ENCODE results near the gene DDX55.
"Not testable (repeated sequence)": the region's sequence is repeated elsewhere in the genome, so short reads cannot be mapped to it uniquely, and the experiment has no call there.

The DDX55 gene

GRCh38 chr12:123580772-123581171 lies 21.1 kb upstream of the DDX55 start:
- Histone ChIP-seq H3K36me3 (ENCODE audit: control insufficient read depth, insufficient read depth, low read length, severe bottlenecking) (no peaks in the 10 kb centered on the region), H3K4me1 (ENCODE audit: control insufficient read depth, insufficient read depth, low read length) (peaks cover 14% of the 10 kb centered on the region), H3K9ac (ENCODE audit: low read length) (no peak overlapping the region), H3K4me3 (ENCODE audit: low read length) (no peak overlapping the region), H3K9me3 (ENCODE audit: control insufficient read depth, low read length) (no peaks in the 10 kb centered on the region), H3K27me3 (replicated peaks; ENCODE audit: control insufficient read depth, insufficient read depth, low read length) (no peaks in the 10 kb centered on the region)
- no peak for DNase-seq (ENCODE audit: low read depth)

- peak; percentile 43 for DNase-seq (ENCODE audit: low read depth)
- H3K4me3 ChIP-seq (ENCODE audit: low read length): no peak overlapping the region
- peaks cover 32% of the 10 kb centered on the region for H3K4me1 ChIP-seq (ENCODE audit: control insufficient read depth, insufficient read depth, low read length)
- H3K36me3 ChIP-seq (ENCODE audit: control insufficient read depth, insufficient read depth, low read length, severe bottlenecking): peaks cover 85% of the 10 kb centered on the region
- no peaks in the 10 kb centered on the region for H3K27me3 ChIP-seq (replicated peaks; ENCODE audit: control insufficient read depth, insufficient read depth, low read length)
- H3K9me3 ChIP-seq (ENCODE audit: control insufficient read depth, low read length): no peaks in the 10 kb centered on the region
- peak overlapping the region; percentile 19 for H3K9ac ChIP-seq (ENCODE audit: low read length)
Measured at GRCh38 chr12:123591702-123592481, 10.0 kb upstream of the DDX55 start.

DNA sequence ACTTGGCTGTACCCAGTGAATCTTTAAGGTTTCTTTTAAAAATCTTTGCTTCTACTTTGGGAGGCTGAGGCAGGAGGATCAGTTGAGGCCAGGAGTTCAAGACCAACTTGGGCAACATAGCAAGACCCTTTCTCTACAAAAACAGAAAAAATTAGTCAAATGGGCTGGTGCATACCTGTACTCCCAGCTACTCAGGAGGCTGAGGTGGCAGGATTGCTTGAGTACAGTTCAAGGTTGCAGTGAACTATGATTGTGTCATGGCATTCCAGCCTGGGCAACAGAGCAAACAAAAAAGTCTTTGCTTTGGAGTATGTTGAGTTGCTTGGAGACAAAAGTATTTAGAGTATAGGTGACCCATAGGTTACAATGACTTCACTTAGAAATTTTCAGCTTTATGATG lies 6.2 kb upstream of the DDX55 start:
- no peaks in the 10 kb centered on the region for H3K27me3 ChIP-seq (replicated peaks; ENCODE audit: control insufficient read depth, insufficient read depth, low read length)
- H3K36me3 ChIP-seq (ENCODE audit: control insufficient read depth, insufficient read depth, low read length, severe bottlenecking): peaks cover 70% of the 10 kb centered on the region
- DNase-seq (ENCODE audit: low read depth): no peak
- peaks cover 12% of the 10 kb centered on the region for H3K4me1 ChIP-seq (ENCODE audit: control insufficient read depth, insufficient read depth, low read length)
- H3K9ac ChIP-seq (ENCODE audit: low read length): no peak overlapping the region
- H3K9me3 ChIP-seq (ENCODE audit: control insufficient read depth, low read length): no peaks in the 10 kb centered on the region
- H3K4me3 ChIP-seq (ENCODE audit: low read length): no peak overlapping the region

DNA sequence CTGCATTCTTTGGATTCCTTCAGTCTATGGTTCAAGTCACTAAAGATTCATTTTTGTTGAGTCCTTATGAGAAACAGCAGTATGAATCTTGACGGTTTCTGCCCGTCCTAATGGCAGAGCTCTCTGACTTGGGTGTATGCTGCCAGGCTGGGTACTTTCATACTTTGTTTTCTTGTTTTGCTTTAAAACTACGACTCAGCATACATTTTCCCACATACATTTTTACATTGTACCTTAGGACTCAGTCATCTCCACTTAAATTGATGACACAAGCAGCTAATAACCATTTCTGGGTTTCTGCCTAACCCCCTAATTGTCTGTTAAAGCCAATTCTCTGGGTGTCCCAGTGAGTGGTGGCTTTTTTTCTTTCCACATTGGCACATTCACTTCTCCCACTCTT lies 4.8 kb upstream of the DDX55 start:
- Histone ChIP-seq H3K36me3 (ENCODE audit: control insufficient read depth, insufficient read depth, low read length, severe bottlenecking) (peaks cover 57% of the 10 kb centered on the region), H3K9me3 (ENCODE audit: control insufficient read depth, low read length) (no peaks in the 10 kb centered on the region), H3K4me1 (ENCODE audit: control insufficient read depth, insufficient read depth, low read length) (peaks cover 10% of the 10 kb centered on the region), H3K9ac (ENCODE audit: low read length) (no peak overlapping the region), H3K27me3 (replicated peaks; ENCODE audit: control insufficient read depth, insufficient read depth, low read length) (no peaks in the 10 kb centered on the region), H3K4me3 (ENCODE audit: low read length) (no peak overlapping the region)
- DNase-seq (ENCODE audit: low read depth): no peak

DNA sequence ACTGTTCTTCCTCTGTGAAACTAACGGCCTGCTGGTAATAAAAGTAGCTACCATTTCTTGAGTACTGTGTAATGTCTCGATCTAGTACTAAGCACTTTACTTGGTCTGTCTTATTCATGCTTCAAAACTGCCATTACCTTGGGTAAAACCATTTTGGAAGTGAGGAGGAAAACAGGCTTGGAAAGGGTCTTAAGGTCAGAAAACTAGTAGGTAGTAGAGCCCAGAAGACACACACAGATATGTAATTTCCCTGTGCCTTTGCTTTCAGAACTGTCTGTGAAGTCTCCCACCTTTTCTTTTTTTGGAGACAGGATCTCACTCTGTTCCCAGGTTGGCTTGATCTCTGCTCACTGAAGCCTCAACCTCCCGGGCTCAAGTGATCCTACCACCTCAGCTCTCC lies 3.4 kb upstream of the DDX55 start:
- H3K9me3 ChIP-seq (ENCODE audit: control insufficient read depth, low read length): no peaks in the 10 kb centered on the region
- H3K36me3 ChIP-seq (ENCODE audit: control insufficient read depth, insufficient read depth, low read length, severe bottlenecking): peaks cover 48% of the 10 kb centered on the region
- DNase-seq (ENCODE audit: low read depth): no peak
- H3K27me3 ChIP-seq (replicated peaks; ENCODE audit: control insufficient read depth, insufficient read depth, low read length): no peaks in the 10 kb centered on the region
- H3K4me1 ChIP-seq (ENCODE audit: control insufficient read depth, insufficient read depth, low read length): peaks cover 18% of the 10 kb centered on the region
- H3K4me3 ChIP-seq (ENCODE audit: low read length): no peak overlapping the region
- no peak overlapping the region for H3K9ac ChIP-seq (ENCODE audit: low read length)

DNA sequence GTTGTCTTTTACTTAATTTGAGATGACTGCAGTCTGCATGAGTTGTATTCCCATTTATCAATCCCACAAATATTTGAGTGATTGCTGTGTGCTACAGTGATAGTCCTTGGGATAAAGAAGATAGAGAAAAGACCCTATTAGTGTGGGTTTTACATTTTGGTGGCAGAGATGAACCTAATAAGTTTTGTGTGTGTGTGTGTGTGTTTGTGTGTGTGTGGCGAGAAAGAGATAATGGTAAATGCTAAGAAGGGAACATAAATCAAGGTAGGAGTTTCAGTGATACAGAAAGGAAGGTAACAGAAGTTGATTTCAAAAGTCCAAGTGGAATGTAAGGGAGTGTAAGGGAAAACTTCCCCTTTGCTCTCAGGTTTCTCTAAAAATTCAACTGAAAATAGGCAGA lies 2.6 kb upstream of the DDX55 start:
- no peak overlapping the region for H3K4me3 ChIP-seq (ENCODE audit: low read length)
- no peak for DNase-seq (ENCODE audit: low read depth)
- H3K36me3 ChIP-seq (ENCODE audit: control insufficient read depth, insufficient read depth, low read length, severe bottlenecking): peaks cover 41% of the 10 kb centered on the region
- peaks cover 22% of the 10 kb centered on the region for H3K4me1 ChIP-seq (ENCODE audit: control insufficient read depth, insufficient read depth, low read length)
- no peaks in the 10 kb centered on the region for H3K27me3 ChIP-seq (replicated peaks; ENCODE audit: control insufficient read depth, insufficient read depth, low read length)
- no peak overlapping the region for H3K9ac ChIP-seq (ENCODE audit: low read length)
- H3K9me3 ChIP-seq (ENCODE audit: control insufficient read depth, low read length): no peaks in the 10 kb centered on the region

DNA sequence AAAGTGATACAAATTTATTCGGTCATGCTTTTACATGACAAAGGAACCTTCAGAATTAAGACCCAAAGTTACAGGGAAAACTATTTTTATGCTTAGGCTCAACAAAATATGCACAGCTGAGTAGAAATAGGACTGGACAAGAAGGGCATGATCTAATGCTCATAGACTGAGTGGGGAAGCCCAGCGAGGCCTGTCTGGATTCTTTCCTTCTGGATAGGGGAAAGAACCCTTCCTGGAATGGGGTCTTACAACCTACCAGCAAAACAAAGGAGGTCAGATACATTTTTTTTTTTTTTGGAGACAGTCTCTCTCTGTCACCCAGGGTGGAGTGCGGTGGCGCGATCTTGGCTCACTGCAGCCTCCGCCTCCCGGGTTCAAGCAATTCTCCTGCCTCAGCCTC lies 2.2 kb upstream of the DDX55 start:
- Histone ChIP-seq H3K9ac (ENCODE audit: low read length) (no peak overlapping the region), H3K4me1 (ENCODE audit: control insufficient read depth, insufficient read depth, low read length) (peaks cover 22% of the 10 kb centered on the region), H3K9me3 (ENCODE audit: control insufficient read depth, low read length) (no peaks in the 10 kb centered on the region), H3K27me3 (replicated peaks; ENCODE audit: control insufficient read depth, insufficient read depth, low read length) (no peaks in the 10 kb centered on the region), H3K4me3 (ENCODE audit: low read length) (no peak overlapping the region), H3K36me3 (ENCODE audit: control insufficient read depth, insufficient read depth, low read length, severe bottlenecking) (peaks cover 38% of the 10 kb centered on the region)
- DNase-seq (ENCODE audit: low read depth): no peak

GRCh38 chr12:123602651-123603195 lies 824 bp downstream of the DDX55 start:
- Histone ChIP-seq H3K4me1 (ENCODE audit: control insufficient read depth, insufficient read depth, low read length) (peaks cover 18% of the 10 kb centered on the region), H3K9me3 (ENCODE audit: control insufficient read depth, low read length) (no peaks in the 10 kb centered on the region), H3K27me3 (replicated peaks; ENCODE audit: control insufficient read depth, insufficient read depth, low read length) (no peaks in the 10 kb centered on the region), H3K4me3 (ENCODE audit: low read length) (peak overlapping the region; percentile 96), H3K9ac (ENCODE audit: low read length) (peak overlapping the region; percentile 95), H3K36me3 (ENCODE audit: control insufficient read depth, insufficient read depth, low read length, severe bottlenecking) (peaks cover 39% of the 10 kb centered on the region)
- DNase-seq (ENCODE audit: low read depth): peak; percentile 38

GRCh38 chr12:123603495-123603894 lies 1.6 kb downstream of the DDX55 start:
- H3K27me3 ChIP-seq (replicated peaks; ENCODE audit: control insufficient read depth, insufficient read depth, low read length); H3K9ac ChIP-seq (ENCODE audit: low read length); H3K9me3 ChIP-seq (ENCODE audit: control insufficient read depth, low read length); DNase-seq (ENCODE audit: low read depth): not testable (repeated sequence)
- Histone ChIP-seq H3K4me3 (ENCODE audit: low read length) (peak overlapping the region; percentile 96), H3K36me3 (ENCODE audit: control insufficient read depth, insufficient read depth, low read length, severe bottlenecking) (peaks cover 39% of the 10 kb centered on the region), H3K4me1 (ENCODE audit: control insufficient read depth, insufficient read depth, low read length) (peaks cover 18% of the 10 kb centered on the region)

GRCh38 chr12:123607756-123608155 lies 5.9 kb downstream of the DDX55 start:
- Histone ChIP-seq H3K36me3 (ENCODE audit: control insufficient read depth, insufficient read depth, low read length, severe bottlenecking) (peaks cover 75% of the 10 kb centered on the region), H3K4me3 (ENCODE audit: low read length) (no peak overlapping the region), H3K9me3 (ENCODE audit: control insufficient read depth, low read length) (no peaks in the 10 kb centered on the region), H3K27me3 (replicated peaks; ENCODE audit: control insufficient read depth, insufficient read depth, low read length) (no peaks in the 10 kb centered on the region), H3K4me1 (ENCODE audit: control insufficient read depth, insufficient read depth, low read length) (peaks cover 12% of the 10 kb centered on the region), H3K9ac (ENCODE audit: low read length) (no peak overlapping the region)
- no peak for DNase-seq (ENCODE audit: low read depth)

DNA sequence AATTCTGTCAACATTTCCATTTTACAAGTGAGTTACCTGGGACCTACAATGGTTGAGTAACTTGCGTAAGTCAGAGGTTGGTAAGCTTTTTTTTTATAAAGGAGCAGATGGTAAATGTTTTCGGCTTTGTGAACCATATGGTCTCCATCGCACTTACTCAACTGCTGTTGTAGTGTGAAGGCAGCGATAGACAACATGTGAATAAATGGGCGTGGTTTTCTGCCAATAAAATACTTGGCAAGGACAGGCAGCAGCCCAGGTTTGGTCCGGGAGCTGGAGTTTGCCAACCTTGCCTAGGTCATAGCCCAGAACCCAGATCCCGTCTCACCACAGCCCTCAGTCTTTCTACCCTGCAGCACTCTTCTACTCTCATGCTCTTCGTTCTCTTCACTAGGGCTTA lies 6.3 kb downstream of the DDX55 start:
- Histone ChIP-seq H3K4me1 (ENCODE audit: control insufficient read depth, insufficient read depth, low read length) (peaks cover 8% of the 10 kb centered on the region), H3K36me3 (ENCODE audit: control insufficient read depth, insufficient read depth, low read length, severe bottlenecking) (peaks cover 79% of the 10 kb centered on the region), H3K9me3 (ENCODE audit: control insufficient read depth, low read length) (no peaks in the 10 kb centered on the region), H3K4me3 (ENCODE audit: low read length) (no peak overlapping the region), H3K27me3 (replicated peaks; ENCODE audit: control insufficient read depth, insufficient read depth, low read length) (no peaks in the 10 kb centered on the region), H3K9ac (ENCODE audit: low read length) (no peak overlapping the region)
- no peak for DNase-seq (ENCODE audit: low read depth)
